GM21528 (cell line): ENCODE data around the gene FGD4.
A peak's percentile ranks its signal among the peaks of the same experiment; 100 is the strongest.
"Not testable (repeated sequence)": the region's sequence is repeated elsewhere in the genome, so short reads cannot be mapped to it uniquely, and the experiment has no call there.

ENCODE experiments used
- ATAC-seq: cut with Tn5 transposase; IDR thresholded peaks from one replicate; pipeline ENCODE4 v1.9.1; 2021; ENCODE audit warnings: mild to moderate bottlenecking, moderate library complexity; ENCODE audit not compliant: unreplicated experiment, low FRiP score

FGD4 gene

DNA sequence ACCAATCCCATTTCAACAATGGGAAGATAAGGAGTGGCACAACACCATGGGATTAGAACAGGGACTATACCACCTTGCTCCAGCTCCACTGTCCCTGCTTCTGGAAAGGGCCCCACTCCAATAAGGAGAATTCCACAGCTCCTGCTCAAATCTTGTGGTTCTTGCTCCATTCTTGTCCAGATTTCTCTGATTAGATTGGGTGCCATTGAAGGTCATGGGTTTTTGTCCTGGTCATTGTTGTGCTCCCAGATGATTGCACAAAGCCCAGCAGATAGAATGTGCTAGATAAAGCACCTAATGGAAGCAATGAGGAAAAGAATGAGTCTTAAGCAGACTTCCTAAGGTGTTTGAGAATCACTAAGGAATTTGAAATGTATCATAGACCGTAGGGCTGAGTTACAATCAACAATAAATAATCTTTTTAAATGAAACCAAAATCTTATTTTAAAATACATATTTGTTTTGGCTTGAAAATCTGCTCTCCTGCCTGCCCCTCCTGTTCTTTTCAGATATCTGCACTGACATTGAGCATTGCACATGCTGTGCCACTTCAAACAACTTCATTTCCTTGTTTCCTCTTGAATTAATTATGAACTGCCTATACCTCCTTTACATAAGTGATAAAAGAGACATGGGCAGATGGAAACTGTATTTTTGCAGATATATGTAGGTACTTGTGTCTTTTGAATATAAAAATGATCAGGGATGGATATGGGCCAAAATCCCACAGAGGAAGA lies 115.9 kb downstream of the FGD4 start:
- ATAC-seq, result no peak

DNA sequence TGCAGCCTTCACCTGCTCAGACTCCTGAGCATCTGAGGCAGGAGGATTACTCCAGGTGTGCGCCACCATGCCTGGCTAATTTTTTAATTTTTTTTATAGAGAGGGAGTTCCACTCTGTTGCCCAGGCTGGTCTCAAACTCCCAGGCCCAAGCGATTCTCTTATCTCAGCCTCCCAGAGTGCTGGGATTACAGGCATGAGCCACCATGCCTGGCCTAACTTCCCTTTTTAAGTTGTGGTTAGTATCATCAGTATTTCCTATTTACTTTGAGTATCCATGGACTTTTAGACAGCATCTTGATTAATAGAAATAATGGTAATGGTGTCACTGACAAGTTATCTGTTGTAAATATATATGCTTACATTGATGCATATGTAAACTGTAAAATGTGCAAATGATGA lies 116.9 kb downstream of the FGD4 start:
- no peak for ATAC-seq

GRCh38 chr12:32517966-32518365 lies 118.6 kb downstream of the FGD4 start:
- no peak for ATAC-seq

DNA sequence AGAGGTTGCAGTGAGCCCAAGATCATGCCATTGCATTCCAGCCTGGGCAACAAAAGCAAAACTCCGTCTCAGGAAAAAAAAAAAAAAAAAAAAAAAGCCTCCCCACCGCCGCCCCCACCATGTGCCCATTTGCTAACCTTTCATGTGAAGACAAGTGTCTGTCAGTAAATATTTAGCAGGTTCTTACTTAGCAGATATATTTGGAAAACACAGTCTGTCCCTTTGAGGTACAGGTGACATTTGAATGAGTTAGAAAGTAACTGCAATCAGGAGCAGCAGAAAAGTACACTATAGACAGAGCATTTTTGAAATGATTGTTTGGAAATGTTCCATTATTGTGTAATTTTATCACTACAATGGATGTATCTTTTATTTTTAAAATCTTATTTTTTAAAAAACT lies 119.7 kb downstream of the FGD4 start:
- no peak for ATAC-seq

DNA sequence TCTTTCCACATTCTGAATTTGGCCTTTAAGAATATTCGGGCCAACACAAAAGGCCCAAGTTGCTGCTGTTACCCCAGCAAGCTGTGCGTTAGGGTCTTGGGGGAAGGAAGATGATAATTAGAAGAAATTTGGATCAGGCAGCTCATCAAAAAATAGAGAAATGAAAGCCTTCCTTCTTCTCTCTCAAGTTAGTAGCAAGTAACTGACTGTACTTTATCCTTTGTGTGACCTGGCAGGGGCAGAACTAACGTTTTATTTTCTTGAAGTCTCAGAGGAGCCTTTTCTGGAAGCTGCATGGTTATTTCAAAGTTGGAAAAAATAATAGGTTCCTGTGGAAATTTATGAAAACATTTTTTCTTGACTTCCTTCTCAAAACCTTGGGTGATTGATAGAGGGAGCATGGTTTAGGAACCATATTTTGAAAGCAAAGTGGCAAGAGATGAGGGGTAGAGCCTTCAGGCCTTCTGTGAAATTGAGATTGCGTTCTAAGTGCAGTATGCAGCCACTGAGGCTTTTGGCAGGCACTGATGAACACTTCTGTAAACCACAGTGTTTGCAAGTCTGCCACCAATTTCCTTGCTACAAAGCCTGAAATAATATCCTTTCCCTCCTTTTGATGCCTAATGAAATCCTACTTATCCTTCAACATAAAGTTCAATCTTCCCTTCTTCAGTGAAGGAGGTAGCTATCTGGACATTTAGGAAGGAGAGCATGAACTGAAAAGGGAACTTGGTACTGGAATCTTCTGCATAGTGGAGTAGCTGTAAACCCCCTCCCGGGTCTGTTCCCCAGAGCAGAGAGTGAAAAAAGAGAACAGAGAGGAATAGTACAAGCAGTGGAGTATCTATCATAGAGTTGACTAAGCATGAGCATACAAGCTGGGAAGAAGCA lies 123.2 kb downstream of the FGD4 start:
- peak; percentile 79 for ATAC-seq

- ATAC-seq, result not testable (repeated sequence)
Measured at GRCh38 chr12:32525802-32526201, 126.4 kb downstream of the FGD4 start.

- not testable (repeated sequence) for ATAC-seq
Measured at GRCh38 chr12:32526343-32526742, 127.0 kb downstream of the FGD4 start.

DNA sequence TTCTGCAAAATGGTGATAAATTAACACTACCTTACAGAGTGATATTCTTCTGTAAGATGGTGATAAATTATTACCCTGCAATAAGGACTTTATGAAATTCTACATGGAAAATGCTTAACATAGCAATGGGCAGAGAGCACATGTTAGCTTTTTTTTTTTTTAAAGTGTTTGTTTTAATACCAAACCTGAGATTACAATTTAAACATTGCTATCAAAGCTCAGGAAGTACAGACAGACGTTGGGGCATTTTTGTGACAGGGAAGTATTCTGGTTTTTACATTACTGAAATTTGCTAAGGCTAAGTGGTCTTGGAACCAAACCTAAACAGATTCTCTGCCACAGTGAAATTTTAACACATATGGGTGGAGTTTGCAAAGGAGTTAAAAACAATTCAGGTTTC lies 133.1 kb downstream of the FGD4 start:
- no peak for ATAC-seq

GRCh38 chr12:32532951-32533350 lies 133.6 kb downstream of the FGD4 start:
- ATAC-seq, result no peak

DNA sequence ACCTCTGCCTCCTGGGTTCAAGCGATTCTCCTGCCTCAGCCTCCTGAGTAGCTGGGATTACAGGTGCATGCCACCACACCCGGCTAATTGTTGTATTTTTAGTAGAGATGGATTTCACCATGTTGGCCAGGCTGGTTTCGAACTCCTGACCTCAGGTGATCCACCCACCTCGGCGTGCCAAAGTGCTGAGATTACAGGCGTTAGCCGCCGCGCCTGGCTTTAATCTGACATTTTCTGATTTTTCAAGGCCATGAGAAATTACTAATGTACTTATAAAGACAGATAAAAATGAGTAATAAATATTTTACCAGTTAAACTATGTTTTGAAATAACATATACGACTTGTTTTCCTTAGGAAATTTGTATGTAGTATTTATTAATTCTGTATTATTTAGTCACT lies 134.1 kb downstream of the FGD4 start:
- not testable (repeated sequence) for ATAC-seq

DNA sequence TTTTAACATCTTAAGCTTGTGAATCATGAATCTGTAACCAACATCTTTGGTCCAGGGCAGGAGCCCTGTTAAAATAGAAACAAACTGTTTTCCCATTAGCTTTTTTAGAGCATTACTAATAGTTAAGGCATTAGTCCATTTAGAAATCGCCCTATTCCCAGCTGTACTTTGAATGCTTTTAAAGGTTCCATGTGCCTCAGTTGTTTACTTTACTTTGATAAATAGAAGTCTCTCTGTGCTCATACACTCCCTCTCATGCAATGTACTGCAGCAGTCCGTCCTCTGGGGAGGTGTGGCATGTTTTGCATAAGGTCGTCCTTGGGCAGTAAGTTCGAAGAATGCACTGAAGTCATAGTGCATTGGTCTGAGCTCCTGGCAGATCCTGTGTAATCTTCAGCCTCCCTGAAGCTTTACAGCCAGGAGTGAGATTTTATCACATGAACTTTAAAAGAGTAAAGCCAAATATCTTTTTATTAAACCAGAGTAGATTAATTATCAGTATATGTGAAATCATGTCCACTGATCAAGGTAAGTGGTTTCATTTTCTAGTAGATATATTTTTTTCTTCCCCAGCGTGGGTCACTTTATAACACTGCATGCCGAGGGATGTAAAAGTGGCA lies 134.7 kb downstream of the FGD4 start:
- ATAC-seq, result no peak

DNA sequence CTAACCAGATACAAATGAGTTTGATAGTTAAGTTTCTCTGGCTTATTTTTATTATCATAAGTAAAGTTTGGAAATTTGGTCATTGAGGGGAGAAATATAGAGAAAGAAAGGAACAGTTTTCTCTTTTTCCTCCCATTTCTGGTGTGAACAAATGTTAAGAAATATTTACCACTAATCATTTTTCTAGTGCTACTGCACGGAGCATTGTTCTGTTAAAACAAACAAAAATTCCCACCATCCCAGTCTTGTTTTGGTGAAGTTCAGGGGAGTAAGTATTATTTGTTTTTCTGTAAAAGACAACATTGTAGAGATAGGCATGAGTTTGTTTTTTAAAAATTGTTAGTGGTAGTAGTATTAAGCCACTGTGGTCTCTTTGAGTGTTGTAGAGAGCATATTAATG lies 135.3 kb downstream of the FGD4 start:
- ATAC-seq, result no peak

DNA sequence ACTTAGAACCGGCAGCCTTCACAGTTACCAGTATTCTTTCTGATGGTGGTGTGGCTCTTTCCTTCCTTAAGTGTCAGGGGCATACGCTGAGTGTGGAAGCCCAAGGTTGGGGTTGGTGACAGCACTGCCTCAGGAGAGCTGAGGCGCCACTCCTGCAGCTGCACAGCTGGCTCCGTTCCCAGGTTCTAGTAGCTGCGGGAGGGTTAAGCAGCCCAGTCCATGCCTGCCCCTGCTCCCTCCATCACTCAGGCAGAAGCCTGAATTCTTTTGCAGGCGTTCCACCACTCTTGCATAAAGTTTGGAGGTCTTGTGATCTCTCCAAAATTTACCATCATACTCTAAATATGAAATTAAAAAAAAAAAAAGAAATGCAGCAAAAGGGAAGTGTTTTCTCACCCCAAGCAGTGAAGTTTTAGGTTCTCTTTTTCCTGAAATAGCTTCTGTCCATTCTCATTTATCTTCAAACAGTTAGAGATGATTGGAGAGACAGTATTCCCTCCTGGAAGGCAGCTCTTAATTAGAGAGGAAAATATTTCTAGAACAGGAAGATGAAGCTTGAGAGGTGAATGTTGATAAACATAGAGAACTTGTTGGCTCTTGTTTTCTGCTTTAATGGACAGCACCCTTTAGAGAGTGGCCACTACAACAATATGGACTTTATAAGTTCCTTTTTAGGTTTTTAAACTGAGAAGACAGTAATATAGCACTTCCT lies 136.1 kb downstream of the FGD4 start:
- ATAC-seq, result no peak

DNA sequence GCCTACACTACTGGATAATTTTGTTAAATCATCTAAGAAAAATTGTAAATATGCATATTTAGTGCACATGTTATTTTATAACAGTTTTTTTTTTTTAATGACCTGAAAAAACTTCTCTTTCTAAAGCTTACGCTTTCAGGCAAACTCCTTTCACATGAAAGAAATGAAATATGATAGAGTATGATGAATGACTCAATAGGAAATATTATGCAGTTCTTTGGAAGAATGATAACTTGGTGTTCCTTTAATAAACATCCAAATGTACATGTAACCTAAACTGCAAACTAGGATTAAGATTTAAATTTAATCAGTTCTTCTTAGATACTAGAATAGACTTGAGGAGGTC lies 136.6 kb downstream of the FGD4 start:
- no peak for ATAC-seq

DNA sequence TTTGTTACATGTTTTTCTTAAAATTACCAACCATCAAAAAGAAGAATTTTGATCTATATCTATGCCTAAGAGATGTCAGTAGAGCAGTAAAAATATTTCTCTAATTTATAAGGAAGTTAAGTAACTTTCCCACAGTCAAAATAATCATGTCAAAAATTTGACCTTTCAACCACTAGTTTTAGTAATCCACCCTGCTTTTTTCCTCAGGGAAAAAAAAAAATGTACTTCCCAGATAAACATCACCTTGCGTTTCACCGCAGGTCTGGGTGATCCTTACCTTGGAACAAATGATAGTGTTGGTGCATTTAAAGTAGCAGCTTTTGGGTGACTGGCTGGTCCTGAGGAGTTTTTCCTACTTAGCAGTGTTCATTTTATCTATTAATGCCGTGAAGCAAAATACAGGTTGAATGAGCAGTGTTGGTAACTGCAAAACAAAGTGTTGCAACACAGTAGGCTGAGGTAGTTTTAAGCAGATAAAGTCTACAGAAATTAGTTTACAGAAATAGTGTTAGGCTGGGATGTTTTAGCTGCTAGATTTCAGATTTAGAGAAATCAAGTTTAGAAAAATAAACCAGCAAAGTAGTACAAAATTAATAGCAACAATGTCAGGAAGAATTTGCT lies 142.5 kb downstream of the FGD4 start:
- ATAC-seq, result no peak

GRCh38 chr12:32542428-32543229 lies 143.3 kb downstream of the FGD4 start:
- ATAC-seq, result no peak

DNA sequence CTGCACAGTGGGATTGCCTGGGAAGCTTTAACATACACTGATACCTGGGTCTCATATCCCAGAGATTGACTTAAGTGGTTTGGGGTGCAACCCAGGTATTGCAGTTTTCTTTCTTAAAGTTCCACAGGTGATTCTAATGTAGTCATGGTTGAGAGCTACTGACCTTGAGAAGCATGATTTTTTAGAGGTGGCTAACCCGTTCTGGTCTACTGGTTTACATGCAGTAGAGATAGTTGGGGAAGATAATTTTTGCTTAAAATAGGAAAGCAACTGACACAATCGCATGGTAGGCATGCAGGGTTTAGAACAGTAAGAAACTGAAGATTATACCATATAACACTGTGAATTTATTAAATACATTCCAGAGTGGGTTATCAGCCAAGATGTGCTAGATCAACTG lies 145.5 kb downstream of the FGD4 start:
- no peak for ATAC-seq

DNA sequence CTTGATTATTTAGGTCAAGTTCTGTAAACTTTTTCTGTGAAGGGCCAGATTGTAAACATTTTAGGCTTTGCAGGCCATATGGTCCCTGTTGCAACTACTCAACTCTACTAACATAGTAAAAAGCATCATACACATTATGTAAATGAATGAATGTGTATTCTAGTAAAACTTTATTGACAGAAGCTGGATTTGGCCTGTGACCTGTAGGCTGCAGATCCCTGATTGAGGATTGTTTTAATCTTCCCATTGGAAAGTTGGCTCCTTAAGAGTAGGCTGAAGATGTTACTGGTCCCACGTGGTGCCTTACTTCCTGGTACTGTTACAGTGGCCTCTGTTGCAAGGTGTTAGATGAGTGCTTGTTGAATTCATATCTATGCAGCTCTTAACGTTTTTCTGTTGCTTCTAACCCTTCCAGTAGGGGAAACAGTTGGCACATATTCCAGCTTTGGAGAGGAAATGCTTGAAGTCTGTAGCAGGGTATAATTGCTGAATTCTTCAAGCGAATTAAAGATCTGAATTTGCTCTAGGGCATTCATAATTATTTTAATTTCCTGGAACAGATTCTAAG lies 146.1 kb downstream of the FGD4 start:
- ATAC-seq, result no peak

DNA sequence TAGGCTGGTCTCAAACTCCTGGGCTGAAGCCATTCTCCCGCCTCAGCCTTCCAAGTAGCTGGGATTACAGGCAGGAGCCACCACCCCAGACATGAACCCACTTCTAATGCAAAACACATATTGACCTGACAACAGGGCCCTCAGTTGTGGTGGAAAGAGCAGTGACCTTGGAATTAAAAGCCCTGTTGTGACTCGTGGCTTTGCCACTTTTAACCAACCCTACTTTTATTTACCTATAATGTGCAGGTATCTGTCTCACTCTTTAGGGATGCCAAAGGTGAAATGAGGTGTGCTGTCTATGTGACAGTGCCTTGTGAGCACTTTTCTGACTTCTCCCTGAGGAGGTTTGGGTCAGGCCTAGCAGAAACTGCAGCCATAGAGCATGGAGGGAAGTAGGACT lies 146.9 kb downstream of the FGD4 start:
- ATAC-seq, result no peak
